NT2/D1 (cell line): Measurements from ENCODE around the gene AFAP1L1.

Experiments used
- YY1 ChIP-seq: IDR thresholded peaks from 2 replicates; pipeline ENCODE4 v1.6.1; 2011; ENCODE audit not compliant: insufficient read length, insufficient read depth
- ZNF274 ChIP-seq: IDR thresholded peaks from 2 replicates; pipeline ENCODE4 v1.6.1; 2011; ENCODE audit warnings: mild to moderate bottlenecking, low read depth, low read length

- no peak for TF ChIP-seq ZNF274
- no peak for TF ChIP-seq YY1
Measured at GRCh38 chr5:149328177-149328576, 56.5 kb downstream of the AFAP1L1 start.
